HG02981 (cell line): ENCODE measurements around the gene FBXW2.

Source experiments
- ATAC-seq: cut with Tn5 transposase; IDR thresholded peaks from one replicate; pipeline ENCODE4 v1.9.1; 2021; ENCODE audit warnings: mild to moderate bottlenecking, moderate library complexity; ENCODE audit not compliant: unreplicated experiment

The FBXW2 gene

GRCh38 chr9:120745278-120745677 is 47.9 kb downstream of the FBXW2 start:
- ATAC-seq = no peak

DNA sequence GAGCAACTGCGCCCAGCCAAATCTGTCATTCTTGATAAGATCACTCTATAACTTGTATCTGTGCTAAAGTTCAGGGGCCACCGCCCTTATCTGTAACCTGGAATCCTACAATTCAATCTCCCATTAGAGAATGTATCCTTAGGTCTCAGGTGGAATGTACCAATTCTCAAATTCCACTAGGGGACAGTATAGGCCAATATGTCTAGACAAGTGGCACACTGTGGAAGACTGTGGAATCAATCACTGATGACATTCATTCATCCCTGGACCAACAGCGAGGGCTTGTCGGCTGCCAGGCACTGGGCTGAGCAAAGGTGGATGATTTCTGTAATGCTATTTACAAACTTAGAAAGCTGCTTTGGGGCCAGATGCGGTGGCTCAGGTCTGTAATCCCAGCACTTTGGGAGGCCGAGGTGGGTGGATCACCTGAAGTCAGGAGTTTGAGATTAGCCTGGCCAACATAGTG is 50.2 kb downstream of the FBXW2 start:
- no peak for ATAC-seq

DNA sequence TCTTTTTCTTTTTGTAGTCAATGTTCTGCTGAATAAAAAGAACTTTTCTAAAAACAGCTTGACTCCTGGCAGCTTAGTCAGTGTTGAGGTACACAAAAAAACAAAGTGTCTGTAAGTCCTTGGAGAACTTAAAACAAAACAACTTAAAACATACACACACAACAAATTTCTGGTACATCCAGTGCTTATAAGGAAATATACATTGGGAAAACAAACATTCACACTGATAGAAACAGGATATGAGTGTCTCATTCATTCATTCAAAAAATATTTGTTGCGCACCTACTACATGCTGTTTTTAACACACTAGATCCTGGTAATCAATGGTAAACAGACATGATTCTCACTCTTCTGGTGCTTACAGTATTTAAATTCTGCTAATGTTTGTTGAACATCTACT is 51.5 kb downstream of the FBXW2 start:
- ATAC-seq = no peak

GRCh38 chr9:120741191-120741590 is 52.0 kb downstream of the FBXW2 start:
- ATAC-seq = no peak

GRCh38 chr9:120740132-120740531 is 53.1 kb downstream of the FBXW2 start:
- no peak for ATAC-seq

DNA sequence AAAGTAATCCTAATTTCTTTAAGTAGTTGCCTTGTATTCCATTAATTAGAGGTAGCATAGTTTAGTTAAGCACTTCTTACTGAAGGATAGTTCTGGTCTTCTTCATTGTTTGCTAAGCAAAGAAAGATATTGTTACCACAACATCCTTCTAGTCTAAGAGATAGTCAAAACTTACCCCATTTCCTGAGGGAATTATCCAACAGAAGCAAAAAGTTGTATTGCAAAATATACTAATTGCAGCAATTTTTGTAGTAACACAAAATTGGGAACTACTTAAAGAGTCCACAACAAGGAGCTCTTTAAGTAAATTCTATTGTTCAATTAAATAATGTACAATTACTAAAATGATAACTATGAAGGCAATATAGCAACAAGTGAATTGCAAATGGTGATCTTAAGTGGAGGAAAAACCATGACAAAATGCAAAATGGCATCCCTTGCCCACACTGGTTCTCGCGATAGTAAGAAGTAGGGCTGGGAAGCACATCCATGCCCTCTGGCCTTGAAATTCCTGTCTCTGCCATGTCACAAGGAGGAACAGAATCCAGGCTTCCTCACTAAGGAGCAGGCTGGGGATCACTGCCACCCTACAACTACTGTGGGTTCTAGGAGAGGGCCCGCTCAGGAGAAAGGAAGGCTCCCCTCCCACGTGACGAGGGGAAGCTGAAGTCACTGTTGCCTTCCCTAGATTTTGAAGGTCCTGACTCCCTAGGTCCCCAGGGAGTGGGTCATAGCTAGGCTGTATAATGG is 55.6 kb downstream of the FBXW2 start:
- ATAC-seq = no peak

DNA sequence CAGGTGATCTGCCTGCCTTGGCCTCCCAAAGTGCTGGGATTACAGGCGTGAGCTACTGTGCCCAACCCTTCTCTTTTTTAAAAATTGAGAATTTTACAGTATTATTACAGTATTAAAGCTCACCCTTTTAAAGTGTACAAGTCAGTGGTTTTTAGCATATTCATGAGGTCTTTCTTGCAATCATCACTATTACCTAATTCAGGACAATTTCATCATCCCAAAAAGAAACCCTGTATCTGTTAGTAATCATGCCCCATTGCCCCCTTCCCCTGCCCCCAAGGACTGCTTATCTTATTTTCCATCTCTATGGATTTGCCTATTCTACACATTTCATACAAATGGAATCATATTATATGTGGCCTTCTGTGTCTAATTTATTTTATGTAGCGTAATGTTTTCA is 56.3 kb downstream of the FBXW2 start:
- no peak for ATAC-seq

- no peak for ATAC-seq
These were observed 57.6 kb downstream of the FBXW2 start for GRCh38 chr9:120735415-120736126.

GRCh38 chr9:120734607-120735410 is 58.4 kb downstream of the FBXW2 start:
- no peak for ATAC-seq

GRCh38 chr9:120733190-120733589 is 60.0 kb downstream of the FBXW2 start:
- no peak for ATAC-seq

DNA sequence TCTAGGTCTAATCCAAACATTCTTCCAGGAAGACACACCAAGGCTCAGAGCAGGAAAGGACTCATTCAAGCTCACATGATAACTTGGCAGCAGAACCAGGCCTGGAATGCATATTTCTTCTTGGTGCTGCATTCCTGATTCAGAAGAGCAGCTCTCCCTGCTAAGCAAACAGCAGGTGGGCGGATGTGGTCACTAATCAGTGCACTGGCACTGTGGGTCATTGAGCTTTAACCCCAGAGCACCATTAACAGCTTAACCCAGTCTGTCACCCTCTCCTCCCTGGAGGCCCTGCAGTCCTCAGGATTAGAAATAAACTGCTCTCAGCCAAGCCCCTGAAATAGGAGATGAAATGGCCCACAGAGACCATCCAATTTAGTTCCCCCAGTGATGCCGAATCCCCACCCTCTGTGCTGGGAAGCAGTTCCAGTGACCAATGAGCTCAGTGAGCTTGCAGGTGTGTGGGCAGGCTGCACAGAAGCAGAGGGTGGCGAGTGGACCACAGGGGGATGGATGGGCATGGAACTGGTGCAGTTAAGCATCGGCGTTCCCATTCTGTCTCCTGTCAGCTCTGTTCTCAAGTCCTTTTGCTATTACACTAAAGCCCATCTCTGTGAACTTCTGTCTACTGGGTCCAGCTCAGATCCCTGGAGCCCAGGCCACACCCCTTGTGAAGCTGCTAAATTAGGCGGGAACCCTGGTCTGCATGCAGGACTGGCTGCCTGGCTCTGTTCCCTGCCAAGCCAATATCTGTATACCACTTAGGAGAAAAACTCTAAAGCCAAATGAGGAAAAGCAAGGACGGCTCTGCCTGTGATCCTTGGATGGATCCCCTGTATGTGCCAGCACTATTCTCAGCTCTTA is 62.3 kb downstream of the FBXW2 start:
- no peak for ATAC-seq

- ATAC-seq = no peak
These were observed 63.4 kb downstream of the FBXW2 start for GRCh38 chr9:120729791-120730241.

DNA sequence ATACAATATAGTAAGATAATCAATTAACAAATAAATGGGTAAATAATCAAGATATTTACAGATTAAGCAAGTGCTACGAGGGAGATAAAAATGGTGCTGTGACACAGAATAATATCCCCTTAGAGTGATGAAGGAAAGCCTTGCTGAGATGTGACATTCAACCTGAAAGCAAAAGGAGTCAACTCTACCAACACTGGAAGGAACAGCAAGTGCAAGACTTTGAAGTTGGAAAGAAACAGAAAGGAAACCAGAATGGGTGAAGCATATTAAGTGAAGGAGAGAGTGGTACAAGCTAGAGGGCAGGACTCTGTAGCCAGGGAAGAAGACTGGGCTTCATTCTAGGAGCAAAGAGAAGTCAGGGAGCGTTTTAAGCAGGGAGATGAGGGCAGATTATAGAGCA is 66.7 kb downstream of the FBXW2 start:
- no peak for ATAC-seq

DNA sequence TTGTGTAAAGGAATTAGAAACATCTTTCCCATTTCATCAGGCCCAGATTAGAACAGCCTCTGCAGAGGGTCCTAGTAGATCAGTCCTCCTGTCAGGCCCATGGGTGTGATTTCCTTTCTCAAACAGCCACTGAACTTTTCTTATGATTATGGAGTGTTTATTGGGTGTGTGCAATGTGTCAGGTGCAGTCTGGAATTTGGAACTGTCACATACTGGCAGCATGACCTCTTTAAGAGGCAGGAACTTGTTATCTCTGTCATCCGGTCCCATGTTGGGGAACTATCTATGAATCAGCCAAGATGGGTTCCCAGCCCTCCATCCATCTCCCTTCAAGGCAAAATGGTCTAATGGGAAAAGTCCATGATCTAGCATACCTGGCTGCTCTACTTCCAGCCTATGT is 67.3 kb downstream of the FBXW2 start:
- ATAC-seq = no peak

GRCh38 chr9:120724757-120725400 is 68.3 kb downstream of the FBXW2 start:
- no peak for ATAC-seq

DNA sequence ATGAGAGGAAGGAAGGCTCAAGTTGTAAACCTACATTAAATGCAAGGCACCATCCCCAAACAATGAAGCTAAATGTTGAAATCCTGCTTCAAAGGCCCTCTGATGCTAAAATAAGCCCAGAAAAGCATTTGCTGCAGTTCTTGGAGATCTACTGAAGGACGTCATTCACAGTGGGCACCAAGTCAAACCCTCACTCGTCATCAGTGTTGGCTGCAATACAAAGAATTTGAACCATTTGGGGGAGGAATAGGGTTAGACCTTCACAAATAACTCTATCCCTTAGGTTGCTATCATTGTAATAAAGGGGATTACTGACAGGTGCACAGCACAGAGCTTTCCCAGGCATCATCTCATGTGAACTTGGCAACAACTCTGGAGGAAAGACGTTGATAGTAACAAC is 69.7 kb downstream of the FBXW2 start:
- ATAC-seq = no peak

DNA sequence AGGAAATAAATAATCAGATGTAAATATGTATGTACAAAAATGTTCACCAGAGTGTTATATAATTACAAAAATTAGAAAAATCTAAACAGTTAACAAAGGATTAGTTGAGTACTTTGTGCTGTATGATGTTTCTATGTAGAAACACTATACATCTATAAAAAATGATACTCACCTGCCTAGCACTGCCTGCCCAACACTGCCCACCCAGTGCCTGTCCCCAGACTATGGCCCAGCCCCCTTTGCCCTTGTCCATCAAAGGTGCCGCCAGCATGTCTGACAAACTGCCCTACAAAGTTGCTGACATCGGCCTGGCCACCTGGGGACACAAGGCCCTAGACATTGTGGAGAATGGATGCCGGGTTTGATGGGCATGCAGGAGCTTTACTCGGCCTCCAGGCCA is 72.8 kb downstream of the FBXW2 start:
- ATAC-seq = no peak

DNA sequence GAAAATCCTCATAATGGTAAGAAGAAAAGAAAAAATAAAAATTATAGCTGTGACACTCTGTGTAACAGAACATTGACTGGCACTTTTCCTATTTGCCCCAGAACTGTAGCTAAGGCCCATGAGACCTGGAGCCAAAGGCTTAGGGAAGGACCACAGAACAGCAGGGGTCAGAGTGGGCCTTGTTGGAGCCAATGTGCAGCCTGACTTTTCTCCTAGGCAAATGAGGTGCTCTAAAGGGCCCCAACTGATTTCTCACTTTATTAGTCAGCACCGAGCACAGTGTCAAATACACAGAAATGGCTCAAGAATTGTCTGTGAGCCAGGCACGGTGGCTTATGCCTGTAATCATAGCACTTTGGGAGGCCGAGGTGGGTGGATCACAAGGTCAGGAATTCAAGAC is 74.9 kb downstream of the FBXW2 start:
- ATAC-seq = no peak

DNA sequence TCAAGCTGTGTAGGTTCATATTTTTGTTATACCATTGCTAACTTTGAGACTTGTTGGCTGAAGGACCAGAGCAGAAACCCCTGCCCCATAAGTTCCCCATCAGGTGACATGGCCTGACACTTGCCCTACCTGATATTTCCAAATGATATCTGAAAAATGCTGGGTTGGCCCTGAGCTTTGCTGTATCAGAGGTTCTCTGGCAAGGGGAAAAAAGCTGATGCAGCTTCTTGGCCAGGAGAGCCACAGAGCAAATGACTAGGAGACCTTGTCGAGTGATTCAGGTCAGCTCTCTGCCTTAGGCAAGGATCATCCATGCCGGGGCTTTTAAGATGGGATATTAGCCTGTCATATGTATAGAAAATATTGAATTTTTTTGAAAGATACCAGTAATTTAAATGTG is 76.0 kb downstream of the FBXW2 start:
- no peak for ATAC-seq

- no peak for ATAC-seq
These were observed 76.7 kb downstream of the FBXW2 start for GRCh38 chr9:120716483-120716882.
